ENCODE measurements around the gene GATA1. TPM values are rescaled to one million over a fixed set of nuclear protein-coding genes. Genes with fewer than 3 reads are reported as not detected.
"Not testable (repeated sequence)": the region's sequence is repeated elsewhere in the genome, so short reads cannot be mapped to it uniquely, and the experiment has no call there.

GATA1 gene
- total RNA-seq, 4 donors from 2014 or later = not detected

- no peak for ATAC-seq (ENCODE audit: low FRiP score)
- no peak for DNase-seq (ENCODE audit: low spot score)
- no peak for TF ChIP-seq CTCF (IDR thresholded peaks at IDR 0.05)
Observed at GRCh38 chrX:48813644-48814043, 27.3 kb downstream of the GATA1 start.

GRCh38 chrX:48814722-48815121 is 28.3 kb downstream of the GATA1 start:
- TF ChIP-seq CTCF (IDR thresholded peaks at IDR 0.05) = no peak
- ATAC-seq (ENCODE audit: low FRiP score) = no peak
- no peak for DNase-seq (ENCODE audit: low spot score)

- no peak for ATAC-seq (ENCODE audit: low FRiP score)
- TF ChIP-seq CTCF (IDR thresholded peaks at IDR 0.05) = no peak
- no peak for DNase-seq (ENCODE audit: low spot score)
Observed at GRCh38 chrX:48815266-48815665, 28.9 kb downstream of the GATA1 start.

GRCh38 chrX:48816014-48816810 is 29.8 kb downstream of the GATA1 start:
- TF ChIP-seq CTCF (IDR thresholded peaks at IDR 0.05) = no peak
- DNase-seq (ENCODE audit: low spot score) (no peak), ATAC-seq (ENCODE audit: low FRiP score) (no peak)

GRCh38 chrX:48818098-48818497 is 31.7 kb downstream of the GATA1 start:
- no peak for TF ChIP-seq CTCF (IDR thresholded peaks at IDR 0.05)
- ATAC-seq (ENCODE audit: low FRiP score) (no peak), DNase-seq (ENCODE audit: low spot score) (no peak)

GRCh38 chrX:48818866-48819265 is 32.5 kb downstream of the GATA1 start:
- no peak for ATAC-seq (ENCODE audit: low FRiP score)
- no peak for DNase-seq (ENCODE audit: low spot score)
- no peak for TF ChIP-seq CTCF (IDR thresholded peaks at IDR 0.05)

- not testable (repeated sequence) for DNase-seq (ENCODE audit: low spot score); ATAC-seq (ENCODE audit: low FRiP score)
Observed at GRCh38 chrX:48819394-48819793, 33.0 kb downstream of the GATA1 start.
